Gastroesophageal sphincter (tissue), 3 donors: ENCODE data around the gene NDUFS4.

Experiments used
- CTCF ChIP-seq, 4 experiments: fragments of 200-600 bp in 2 of 4; fragments of 450-650 bp in 2 of 4; sonication (generic) in 1 of 4; IDR thresholded peaks; one replicate each; pipeline ENCODE4 v1.5.1; 2017 to 2019; ENCODE audit warnings: antibody characterized with exemption in 4 of 4, mild to moderate bottlenecking in 2 of 4, moderate library complexity in 2 of 4
- POLR2AphosphoS5 ChIP-seq: sonication (generic); formaldehyde crosslinking; IDR thresholded peaks from one replicate; pipeline ENCODE4 v1.6.1; 2017; ENCODE audit warnings: antibody characterized with exemption

GRCh38 chr5:53614376-53614885 is 54.0 kb downstream of the NDUFS4 start:
- no peak for TF ChIP-seq CTCF (IDR thresholded peaks at IDR 0.05)
- no peak for TF ChIP-seq POLR2AphosphoS5
